Adrenal gland (tissue), 5 donors: ENCODE results near the gene NEGR1.

Experiments used
- POLR2A ChIP-seq, 2 donors: fragments of 450-650 bp; IDR thresholded peaks; one replicate each; pipeline ENCODE4 v1.6.1; 2017; ENCODE audit warnings: antibody characterized with exemption in 2 of 2, mild to moderate bottlenecking in 2 of 2, moderate library complexity in 1 of 2
- TF ChIP-seq, protein P1 (sequence below), 6 experiments: fragments of 450-650 bp in 4 of 6; fragments of 200-600 bp in 2 of 6; sonication (generic) in 1 of 6; IDR thresholded peaks; 1 replicate in 5 of 6; 2 replicates in 1 of 6; pipeline versions ENCODE4 v1.5.1 to v1.8.0; 2016 to 2021; ENCODE audit warnings: antibody characterized with exemption in 6 of 6, mild to moderate bottlenecking in 2 of 6, moderate library complexity in 1 of 6
- donor health status: DM: no; HTN: no; CAD: no.

DNA sequence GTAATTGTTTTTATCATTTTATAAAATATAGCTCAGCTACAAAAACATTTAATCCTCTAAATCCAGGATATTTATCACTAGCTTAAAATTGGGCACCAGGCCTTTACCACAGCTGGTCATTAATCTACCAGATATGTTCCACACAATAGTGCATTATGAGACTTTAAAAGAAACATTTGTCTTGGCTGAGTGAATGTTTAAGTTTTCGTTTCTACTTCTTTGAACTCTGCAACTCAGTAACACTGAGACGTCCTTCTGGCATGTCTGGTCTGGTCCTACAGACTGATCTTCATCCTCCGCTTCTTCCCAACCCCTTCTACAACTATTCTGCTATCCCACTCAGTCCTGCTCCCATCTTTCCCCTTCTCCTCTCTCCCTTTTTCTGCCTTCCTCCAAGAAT, 296.2 kb downstream of the NEGR1 start:
- TF ChIP-seq, protein P1, sequence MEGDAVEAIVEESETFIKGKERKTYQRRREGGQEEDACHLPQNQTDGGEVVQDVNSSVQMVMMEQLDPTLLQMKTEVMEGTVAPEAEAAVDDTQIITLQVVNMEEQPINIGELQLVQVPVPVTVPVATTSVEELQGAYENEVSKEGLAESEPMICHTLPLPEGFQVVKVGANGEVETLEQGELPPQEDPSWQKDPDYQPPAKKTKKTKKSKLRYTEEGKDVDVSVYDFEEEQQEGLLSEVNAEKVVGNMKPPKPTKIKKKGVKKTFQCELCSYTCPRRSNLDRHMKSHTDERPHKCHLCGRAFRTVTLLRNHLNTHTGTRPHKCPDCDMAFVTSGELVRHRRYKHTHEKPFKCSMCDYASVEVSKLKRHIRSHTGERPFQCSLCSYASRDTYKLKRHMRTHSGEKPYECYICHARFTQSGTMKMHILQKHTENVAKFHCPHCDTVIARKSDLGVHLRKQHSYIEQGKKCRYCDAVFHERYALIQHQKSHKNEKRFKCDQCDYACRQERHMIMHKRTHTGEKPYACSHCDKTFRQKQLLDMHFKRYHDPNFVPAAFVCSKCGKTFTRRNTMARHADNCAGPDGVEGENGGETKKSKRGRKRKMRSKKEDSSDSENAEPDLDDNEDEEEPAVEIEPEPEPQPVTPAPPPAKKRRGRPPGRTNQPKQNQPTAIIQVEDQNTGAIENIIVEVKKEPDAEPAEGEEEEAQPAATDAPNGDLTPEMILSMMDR (IDR thresholded peaks at IDR 0.05): no peak
- no peak for TF ChIP-seq POLR2A (IDR thresholded peaks at IDR 0.05)
